ENCODE measurements around the gene PDS5B. TPM values are rescaled to one million over a fixed set of nuclear protein-coding genes. Genes with fewer than 3 reads are reported as not detected.
"Not testable (repeated sequence)": the region's sequence is repeated elsewhere in the genome, so short reads cannot be mapped to it uniquely, and the experiment has no call there.

Gene PDS5B
- total RNA-seq, 1 donor from 2014 or later: 62.7 TPM

GRCh38 chr13:32575687-32576086 lies 10.6 kb upstream of the PDS5B start:
- intact Hi-C loops (cut with micrococcal nuclease); H3K4me1 Mint-ChIP-seq (ENCODE audit: low read depth); H3K27me3 Mint-ChIP-seq (ENCODE audit: insufficient read depth); H3K27ac Mint-ChIP-seq; H3K36me3 Mint-ChIP-seq (ENCODE audit: low read depth); DNase-seq (ENCODE audit: low spot score); H3K4me3 Mint-ChIP-seq: not testable (repeated sequence)
- peaks cover 27% of the 10 kb centered on the region for H3K9me3 Mint-ChIP-seq

- H3K4me3 Mint-ChIP-seq: no peak overlapping the region
- H3K9me3 Mint-ChIP-seq: peaks cover 27% of the 10 kb centered on the region
- intact Hi-C loops (cut with micrococcal nuclease): no loop called here
- DNase-seq (ENCODE audit: low spot score): no peak
- H3K27ac Mint-ChIP-seq: no peak overlapping the region
- peaks cover 2% of the 10 kb centered on the region for H3K36me3 Mint-ChIP-seq (ENCODE audit: low read depth)
- no peaks in the 10 kb centered on the region for H3K4me1 Mint-ChIP-seq (ENCODE audit: low read depth)
- peaks cover 3% of the 10 kb centered on the region for H3K27me3 Mint-ChIP-seq (ENCODE audit: insufficient read depth)
Observed at GRCh38 chr13:32577032-32577431, 9.2 kb upstream of the PDS5B start.

- Mint-ChIP-seq H3K9me3 (peaks cover 22% of the 10 kb centered on the region), H3K27ac (no peak overlapping the region), H3K27me3 (ENCODE audit: insufficient read depth) (peaks cover 19% of the 10 kb centered on the region), H3K4me3 (no peak overlapping the region), H3K4me1 (ENCODE audit: low read depth) (peaks cover 12% of the 10 kb centered on the region), H3K36me3 (ENCODE audit: low read depth) (peaks cover 4% of the 10 kb centered on the region)
- no peak for DNase-seq (ENCODE audit: low spot score)
- intact Hi-C loops (cut with micrococcal nuclease): loop anchor here (1.0 to 10.0 kb wide), 5 partner anchors 114 to 669 kb away; partner anchors contain the start of genes BRCA2, FRY and ZAR1L
Observed at GRCh38 chr13:32581177-32581786, 5.0 kb upstream of the PDS5B start.

GRCh38 chr13:32582281-32582680 lies 4.0 kb upstream of the PDS5B start:
- H3K27me3 Mint-ChIP-seq (ENCODE audit: insufficient read depth): peaks cover 19% of the 10 kb centered on the region
- intact Hi-C loops (cut with micrococcal nuclease): loop anchor here (5.0 to 10.0 kb wide), 2 partner anchors 547 to 670 kb away; partner anchors contain the start of gene FRY
- DNase-seq (ENCODE audit: low spot score): no peak
- H3K9me3 Mint-ChIP-seq: peaks cover 13% of the 10 kb centered on the region
- no peak overlapping the region for H3K27ac Mint-ChIP-seq
- peaks cover 12% of the 10 kb centered on the region for H3K4me1 Mint-ChIP-seq (ENCODE audit: low read depth)
- H3K4me3 Mint-ChIP-seq: no peak overlapping the region
- peaks cover 3% of the 10 kb centered on the region for H3K36me3 Mint-ChIP-seq (ENCODE audit: low read depth)

GRCh38 chr13:32582991-32583390 lies 3.3 kb upstream of the PDS5B start:
- peaks cover 2% of the 10 kb centered on the region for H3K36me3 Mint-ChIP-seq (ENCODE audit: low read depth)
- no peak for DNase-seq (ENCODE audit: low spot score)
- H3K27me3 Mint-ChIP-seq (ENCODE audit: insufficient read depth): peaks cover 19% of the 10 kb centered on the region
- no peak overlapping the region for H3K4me3 Mint-ChIP-seq
- H3K4me1 Mint-ChIP-seq (ENCODE audit: low read depth): peaks cover 17% of the 10 kb centered on the region
- H3K9me3 Mint-ChIP-seq: peaks cover 10% of the 10 kb centered on the region
- intact Hi-C loops (cut with micrococcal nuclease): loop anchor here (5.0 to 10.0 kb wide), 2 partner anchors 548 to 671 kb away; partner anchors contain the start of gene FRY
- no peak overlapping the region for H3K27ac Mint-ChIP-seq

- H3K9me3 Mint-ChIP-seq: no peaks in the 10 kb centered on the region
- peak overlapping the region; percentile 87 for H3K27ac Mint-ChIP-seq
- peaks cover 2% of the 10 kb centered on the region for H3K36me3 Mint-ChIP-seq (ENCODE audit: low read depth)
- peaks cover 19% of the 10 kb centered on the region for H3K27me3 Mint-ChIP-seq (ENCODE audit: insufficient read depth)
- no peak for DNase-seq (ENCODE audit: low spot score)
- H3K4me3 Mint-ChIP-seq: peak overlapping the region; percentile 84
- intact Hi-C loops (cut with micrococcal nuclease): loop anchor here (1.0 to 10.0 kb wide), 17 partner anchors 47 to 1232 kb away; partner anchors contain the start of genes BRCA2, FRY, N4BP2L2 and RFC3
- peaks cover 43% of the 10 kb centered on the region for H3K4me1 Mint-ChIP-seq (ENCODE audit: low read depth)
Observed at GRCh38 chr13:32585550-32586079, 637 bp upstream of the PDS5B start.

GRCh38 chr13:32587011-32587810 lies 959 bp downstream of the PDS5B start:
- peaks cover 2% of the 10 kb centered on the region for H3K36me3 Mint-ChIP-seq (ENCODE audit: low read depth)
- H3K4me1 Mint-ChIP-seq (ENCODE audit: low read depth): peaks cover 50% of the 10 kb centered on the region
- peak overlapping the region; percentile 95 for H3K4me3 Mint-ChIP-seq
- peaks cover 16% of the 10 kb centered on the region for H3K27me3 Mint-ChIP-seq (ENCODE audit: insufficient read depth)
- intact Hi-C loops (cut with micrococcal nuclease): loop anchor here (1.0 to 10.0 kb wide), 11 partner anchors 150 to 1230 kb away; partner anchors contain the start of genes BRCA2, FRY, RFC3 and ZAR1L
- H3K27ac Mint-ChIP-seq: peak overlapping the region; percentile 96
- no peaks in the 10 kb centered on the region for H3K9me3 Mint-ChIP-seq
- DNase-seq (ENCODE audit: low spot score): peak; percentile 31

GRCh38 chr13:32587811-32588170 lies 1.5 kb downstream of the PDS5B start:
- Mint-ChIP-seq H3K36me3 (ENCODE audit: low read depth) (peaks cover 2% of the 10 kb centered on the region), H3K4me3 (peak overlapping the region; percentile 95), H3K9me3 (no peaks in the 10 kb centered on the region), H3K27ac (peak overlapping the region; percentile 96), H3K4me1 (ENCODE audit: low read depth) (peaks cover 54% of the 10 kb centered on the region), H3K27me3 (ENCODE audit: insufficient read depth) (peaks cover 16% of the 10 kb centered on the region)
- no peak for DNase-seq (ENCODE audit: low spot score)
- intact Hi-C loops (cut with micrococcal nuclease): loop anchor here (1.0 to 10.0 kb wide), 11 partner anchors 149 to 1230 kb away; partner anchors contain the start of genes BRCA2, FRY, RFC3 and ZAR1L

- intact Hi-C loops (cut with micrococcal nuclease): loop anchor here (5.0 to 10.0 kb wide), 5 partner anchors 204 to 1229 kb away; partner anchors contain the start of genes FRY and RFC3
- peaks cover 58% of the 10 kb centered on the region for H3K4me1 Mint-ChIP-seq (ENCODE audit: low read depth)
- peak overlapping the region; percentile 52 for H3K27ac Mint-ChIP-seq
Observed at GRCh38 chr13:32588736-32589135, 2.5 kb downstream of the PDS5B start.

GRCh38 chr13:32589471-32589870 lies 3.2 kb downstream of the PDS5B start:
- Mint-ChIP-seq H3K9me3 (no peaks in the 10 kb centered on the region), H3K4me3 (peak overlapping the region; percentile 15), H3K27me3 (ENCODE audit: insufficient read depth) (peaks cover 5% of the 10 kb centered on the region), H3K36me3 (ENCODE audit: low read depth) (no peaks in the 10 kb centered on the region), H3K4me1 (ENCODE audit: low read depth) (peaks cover 66% of the 10 kb centered on the region), H3K27ac (peak overlapping the region; percentile 24)
- no peak for DNase-seq (ENCODE audit: low spot score)
- intact Hi-C loops (cut with micrococcal nuclease): loop anchor here (5.0 to 10.0 kb wide), 5 partner anchors 203 to 1228 kb away; partner anchors contain the start of genes FRY and RFC3

More at GRCh38 chr13:32588736-32589135, 2.5 kb downstream of the PDS5B start:
- Mint-ChIP-seq H3K9me3 (no peaks in the 10 kb centered on the region), H3K36me3 (ENCODE audit: low read depth) (no peaks in the 10 kb centered on the region), H3K27me3 (ENCODE audit: insufficient read depth) (peaks cover 9% of the 10 kb centered on the region), H3K4me3 (peak overlapping the region; percentile 75)
- DNase-seq (ENCODE audit: low spot score): no peak

GRCh38 chr13:32590266-32590665 lies 4.0 kb downstream of the PDS5B start:
- H3K36me3 Mint-ChIP-seq (ENCODE audit: low read depth): peaks cover 4% of the 10 kb centered on the region
- peaks cover 68% of the 10 kb centered on the region for H3K4me1 Mint-ChIP-seq (ENCODE audit: low read depth)
- no peak overlapping the region for H3K4me3 Mint-ChIP-seq
- H3K27ac Mint-ChIP-seq: no peak overlapping the region
- H3K9me3 Mint-ChIP-seq: no peaks in the 10 kb centered on the region
- H3K27me3 Mint-ChIP-seq (ENCODE audit: insufficient read depth): no peaks in the 10 kb centered on the region
- intact Hi-C loops (cut with micrococcal nuclease): no loop called here
- no peak for DNase-seq (ENCODE audit: low spot score)

GRCh38 chr13:32592082-32592481 lies 5.8 kb downstream of the PDS5B start:
- intact Hi-C loops (cut with micrococcal nuclease): no loop called here
- H3K9me3 Mint-ChIP-seq: no peaks in the 10 kb centered on the region
- peaks cover 4% of the 10 kb centered on the region for H3K36me3 Mint-ChIP-seq (ENCODE audit: low read depth)
- DNase-seq (ENCODE audit: low spot score): no peak
- no peaks in the 10 kb centered on the region for H3K27me3 Mint-ChIP-seq (ENCODE audit: insufficient read depth)
- no peak overlapping the region for H3K27ac Mint-ChIP-seq
- H3K4me1 Mint-ChIP-seq (ENCODE audit: low read depth): peaks cover 70% of the 10 kb centered on the region
- H3K4me3 Mint-ChIP-seq: no peak overlapping the region
